K562 (cell line): Measurements from ENCODE around the gene SLC40A1.

Source experiments
- CBX3 ChIP-seq, 2 experiments: IDR thresholded peaks; 1 replicate in 1 of 2; 2 replicates in 1 of 2; pipeline ENCODE4 v1.6.1; 2012; ENCODE audit warnings: inconsistent platforms in 2 of 2, low read length in 2 of 2, borderline replicate concordance in 1 of 2, control low read depth in 1 of 2
- CREB1 ChIP-seq, 2 experiments: sonication (generic) in 1 of 2; formaldehyde crosslinking in 1 of 2; IDR thresholded peaks; 2 replicates each; pipeline versions ENCODE4 v1.6.1 to v1.8.0; 2012 to 2022; ENCODE audit warnings: inconsistent platforms in 1 of 2, mild to moderate bottlenecking in 1 of 2, missing genetic modification reagents in 1 of 2, moderate library complexity in 1 of 2
- FOXJ3 ChIP-seq: sonication (generic); formaldehyde crosslinking; IDR thresholded peaks from 2 replicates; pipeline ENCODE4 v1.4.0; 2020; ENCODE audit warnings: mild to moderate bottlenecking, missing genetic modification reagents
- FOXP1 ChIP-seq: sonication (generic); formaldehyde crosslinking; IDR thresholded peaks from 2 replicates; pipeline ENCODE4 v1.8.0; 2022; ENCODE audit warnings: mild to moderate bottlenecking, missing genetic modification reagents
- POLR2H ChIP-seq: IDR thresholded peaks from 2 replicates; pipeline ENCODE4 v1.6.1; 2016; ENCODE audit warnings: missing genetic modification characterization, low read depth, mild to moderate bottlenecking, control low read depth, missing compliant biosample characterization, moderate library complexity
- RAD21 ChIP-seq, 2 experiments: fragments of 250-450 bp in 1 of 2; fragments of 450-650 bp in 1 of 2; sonication (Bioruptor Pico) in 1 of 2; formaldehyde crosslinking in 1 of 2; IDR thresholded peaks in 1 of 2; conservative IDR thresholded peaks in 1 of 2; 2 replicates each; pipeline versions ENCODE4 v1.4.0 to v1.8.0; 2020 to 2022; ENCODE audit warnings: mild to moderate bottlenecking in 2 of 2, moderate library complexity in 1 of 2
- SNAPC5 ChIP-seq: fragments of 250-450 bp; sonication (Bioruptor Pico); IDR thresholded peaks from 2 replicates; pipeline ENCODE4 v1.8.0; 2021; ENCODE audit warnings: moderate library complexity, mild to moderate bottlenecking, inconsistent platforms
- TBL1XR1 ChIP-seq, 2 experiments: IDR thresholded peaks; 2 replicates each; pipeline ENCODE4 v1.6.1; 2012; ENCODE audit warnings: improper control_type of control experiment in 2 of 2, low read length in 2 of 2, mild to moderate bottlenecking in 1 of 2
- TF ChIP-seq, protein P1 (sequence below): fragments of 250-450 bp; sonication (Bioruptor Pico); IDR thresholded peaks from 2 replicates; pipeline ENCODE4 v1.8.0; 2021; ENCODE audit warnings: borderline replicate concordance, mild to moderate bottlenecking, moderate library complexity; ENCODE audit not compliant: poor library complexity, severe bottlenecking

DNA sequence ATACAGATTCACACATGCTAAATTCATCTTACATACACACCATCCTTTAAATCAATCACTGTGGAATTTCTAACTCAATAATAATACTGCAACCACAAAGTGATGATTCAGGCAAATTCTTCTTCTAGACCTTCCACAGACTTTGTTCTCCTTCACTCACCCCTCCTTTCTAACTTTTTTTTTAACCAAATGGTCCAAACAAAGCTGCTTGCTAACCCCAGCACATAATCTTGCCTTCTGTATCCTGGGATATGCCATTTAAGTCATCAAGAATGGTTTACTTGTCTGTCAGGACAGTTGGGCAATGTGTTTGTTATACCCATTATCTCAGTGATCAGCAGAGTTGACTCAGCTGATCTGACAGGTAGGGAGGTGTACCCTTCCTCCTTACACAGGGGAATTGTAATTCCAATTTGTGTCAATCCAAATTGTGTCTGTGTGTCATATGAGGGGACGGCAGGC, 10.0 kb downstream of the SLC40A1 start:
- no peak for TF ChIP-seq FOXJ3
- no peak for TF ChIP-seq SNAPC5 (CRISPR knock-in tag)
- TF ChIP-seq POLR2H (tag) = no peak
- no peak for TF ChIP-seq FOXP1 (CRISPR knock-in tag)
- TF ChIP-seq RAD21 (CRISPR knock-in tag; conservative IDR thresholded peaks at IDR 0.05 in 1 of 2, IDR thresholded peaks at IDR 0.05 in 1 of 2) = no peak
- TF ChIP-seq CREB1 (IDR thresholded peaks at IDR 0.05) = no peak
- no peak for TF ChIP-seq CREB1 (CRISPR knock-in tag; IDR thresholded peaks at IDR 0.05)
- TF ChIP-seq, protein P1, sequence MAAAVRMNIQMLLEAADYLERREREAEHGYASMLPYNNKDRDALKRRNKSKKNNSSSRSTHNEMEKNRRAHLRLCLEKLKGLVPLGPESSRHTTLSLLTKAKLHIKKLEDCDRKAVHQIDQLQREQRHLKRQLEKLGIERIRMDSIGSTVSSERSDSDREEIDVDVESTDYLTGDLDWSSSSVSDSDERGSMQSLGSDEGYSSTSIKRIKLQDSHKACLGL = no peak
- no peak for TF ChIP-seq TBL1XR1 (IDR thresholded peaks at IDR 0.05; ENCODE audit: low read length in 2 of 2)
- no peak for TF ChIP-seq CBX3 (IDR thresholded peaks at IDR 0.05; ENCODE audit: borderline replicate concordance in 1 of 2, low read length in 2 of 2)
